GM19452 (cell line): ENCODE measurements around the gene SYDE2.
A peak's percentile ranks its signal among the peaks of the same experiment; 100 is the strongest.
"Not testable (repeated sequence)": the region's sequence is repeated elsewhere in the genome, so short reads cannot be mapped to it uniquely, and the experiment has no call there.

ENCODE experiments used
- ATAC-seq: cut with Tn5 transposase; IDR thresholded peaks from one replicate; pipeline ENCODE4 v1.9.1; 2021; ENCODE audit not compliant: unreplicated experiment

Gene SYDE2

GRCh38 chr1:85200463-85201339 lies at the start of gene SYDE2:
Gene SYDE2 (minus strand): TSS chr1:85201016. CDS start chr1:85200996, 20 bp downstream.
- peak; percentile 72 for ATAC-seq

GRCh38 chr1:85249042-85249441 lies 48.2 kb upstream of the SYDE2 start:
- ATAC-seq, result not testable (repeated sequence)

GRCh38 chr1:85245891-85246290 lies 45.1 kb upstream of the SYDE2 start:
- no peak for ATAC-seq

- no peak for ATAC-seq
Measured at GRCh38 chr1:85245456-85245855, 44.6 kb upstream of the SYDE2 start.

GRCh38 chr1:85244271-85245061 lies 43.6 kb upstream of the SYDE2 start:
- ATAC-seq, result no peak

GRCh38 chr1:85243372-85243771 lies 42.6 kb upstream of the SYDE2 start:
- no peak for ATAC-seq

- no peak for ATAC-seq
Measured at GRCh38 chr1:85240643-85241042, 39.8 kb upstream of the SYDE2 start.

GRCh38 chr1:85240174-85240601 lies 39.4 kb upstream of the SYDE2 start:
- ATAC-seq, result no peak

GRCh38 chr1:85237613-85238012 lies 36.8 kb upstream of the SYDE2 start:
- no peak for ATAC-seq

GRCh38 chr1:85230305-85230977 lies 29.6 kb upstream of the SYDE2 start:
- no peak for ATAC-seq

- ATAC-seq, result no peak
Measured at GRCh38 chr1:85229574-85230097, 28.8 kb upstream of the SYDE2 start.

- ATAC-seq, result no peak
Measured at GRCh38 chr1:85228972-85229371, 28.2 kb upstream of the SYDE2 start.

- no peak for ATAC-seq
Measured at GRCh38 chr1:85225624-85226380, 25.0 kb upstream of the SYDE2 start.

- ATAC-seq, result no peak
Measured at GRCh38 chr1:85224734-85225623, 24.2 kb upstream of the SYDE2 start.

GRCh38 chr1:85224295-85224694 lies 23.5 kb upstream of the SYDE2 start:
- ATAC-seq, result no peak

- ATAC-seq, result no peak
Measured at GRCh38 chr1:85223334-85223733, 22.5 kb upstream of the SYDE2 start.

- ATAC-seq, result no peak
Measured at GRCh38 chr1:85220756-85221201, 20.0 kb upstream of the SYDE2 start.

GRCh38 chr1:85219853-85220610 lies 19.2 kb upstream of the SYDE2 start:
- no peak for ATAC-seq

GRCh38 chr1:85216697-85217096 lies 15.9 kb upstream of the SYDE2 start:
- ATAC-seq, result no peak
